Fibroblast of skin of scalp (primary cell): ENCODE results near the gene SBF1.

Source experiments
- DNase-seq: peaks from one replicate; pipeline ENCODE4 v3.0.0-alpha.2; 2013

SBF1 gene

GRCh38 chr22:50485221-50486131, 10.6 kb upstream of the SBF1 start:
- DNase-seq = peak; percentile 22

GRCh38 chr22:50483977-50484853, 9.4 kb upstream of the SBF1 start:
- DNase-seq = no peak

GRCh38 chr22:50483556-50483955, 8.7 kb upstream of the SBF1 start:
- no peak for DNase-seq

GRCh38 chr22:50483106-50483505, 8.3 kb upstream of the SBF1 start:
- no peak for DNase-seq

GRCh38 chr22:50482107-50483074, 7.6 kb upstream of the SBF1 start:
- DNase-seq = no peak

- peak; percentile 55 for DNase-seq
These were observed 6.7 kb upstream of the SBF1 start, which contains the start of gene ADM2 for GRCh38 chr22:50481440-50482106. Gene ADM2, plus strand, starts transcription at chr22:50481543. Its CDS starts 305 bp downstream, at chr22:50481848.

- no peak for DNase-seq
These were observed 6.2 kb upstream of the SBF1 start for GRCh38 chr22:50481045-50481439.

GRCh38 chr22:50479721-50480120, 4.9 kb upstream of the SBF1 start:
- DNase-seq = no peak

GRCh38 chr22:50477923-50478322, 3.1 kb upstream of the SBF1 start:
- DNase-seq = no peak

- no peak for DNase-seq
These were observed 2.0 kb upstream of the SBF1 start for GRCh38 chr22:50476868-50477267.

GRCh38 chr22:50475652-50476002, 792 bp upstream of the SBF1 start:
- DNase-seq = no peak

GRCh38 chr22:50473855-50474671, 772 bp downstream of the SBF1 start:
- peak; percentile 34 for DNase-seq

GRCh38 chr22:50473088-50473487, 1.7 kb downstream of the SBF1 start:
- DNase-seq = no peak

- no peak for DNase-seq
These were observed 2.9 kb downstream of the SBF1 start for GRCh38 chr22:50471962-50472361.

- DNase-seq = no peak
These were observed 3.5 kb downstream of the SBF1 start for GRCh38 chr22:50471197-50471847.

- no peak for DNase-seq
These were observed 4.3 kb downstream of the SBF1 start for GRCh38 chr22:50470491-50470890.

- DNase-seq = peak; percentile 20
These were observed 5.2 kb downstream of the SBF1 start for GRCh38 chr22:50469377-50470305.

- DNase-seq = no peak
These were observed 6.2 kb downstream of the SBF1 start for GRCh38 chr22:50468626-50469025.
